PC-9 (cell line): ENCODE data around the gene TP53BP1. TPM values are rescaled to one million over a fixed set of nuclear protein-coding genes. Genes with fewer than 3 reads are reported as not detected.

Experiments used
- BruUV-seq: library from RNA; stranded (reverse); fragments of 400-500 nt; replicated peaks from 2 replicates; lab custom pipeline; 2021; lab: Mats Ljungman, UMichigan
- CTCF ChIA-PET: fragments of 300-600 bp; sonication (Branson Sonifier 250); formaldehyde crosslinking; loops from one replicate; lab custom pipeline; 2022; ENCODE audit warnings: antibody characterized with exemption; lab: Charles Lee
- POLR2A ChIA-PET: fragments of 300-600 bp; sonication (Branson Sonifier 250); formaldehyde crosslinking; loops from one replicate; lab custom pipeline; 2022; ENCODE audit warnings: antibody characterized with exemption; ENCODE audit not compliant: unreplicated experiment; lab: Charles Lee
- DNase-seq, 2 experiments: peaks; one replicate each; pipeline versions ENCODE4 v3.0.0 to v3.0.0-alpha.2; 2015 to 2022; ENCODE audit warnings: mixed read lengths in 1 of 2
- H2AFZ ChIP-seq: fragments of 200-600 bp; sonication (generic); 2 replicates; pipeline ENCODE4 v1.8.1; 2017; ENCODE audit warnings: antibody characterized with exemption
- H3F3A ChIP-seq: fragments of 200-600 bp; sonication (generic); 2 replicates; pipeline ENCODE4 v1.8.1; 2017; ENCODE audit warnings: antibody characterized with exemption, mild to moderate bottlenecking, low read depth; ENCODE audit not compliant: insufficient read depth
- H3K27ac ChIP-seq: fragments of 200-600 bp; sonication (generic); 2 replicates; pipeline ENCODE4 v1.6.1; 2016; ENCODE audit warnings: mixed run types
- H3K27me3 ChIP-seq: fragments of 200-600 bp; sonication (generic); 2 replicates; pipeline ENCODE4 v1.6.1; 2016; ENCODE audit warnings: low read depth, mixed run types; ENCODE audit not compliant: insufficient read depth
- H3K36me3 ChIP-seq: fragments of 200-600 bp; sonication (generic); 2 replicates; pipeline ENCODE4 v1.6.1; 2016; ENCODE audit warnings: low read depth, mixed run types
- H3K4me1 ChIP-seq: fragments of 200-600 bp; sonication (generic); replicated peaks from 2 replicates; pipeline ENCODE4 v1.6.1; 2016; ENCODE audit warnings: mixed run types; ENCODE audit not compliant: insufficient read depth
- H3K4me2 ChIP-seq: fragments of 200-600 bp; sonication (generic); 2 replicates; pipeline ENCODE4 v1.6.1; 2017; ENCODE audit warnings: mixed run types
- H3K4me3 ChIP-seq: fragments of 200-600 bp; sonication (generic); 2 replicates; pipeline ENCODE4 v1.6.1; 2016; ENCODE audit warnings: mixed run types
- H3K79me2 ChIP-seq: fragments of 200-600 bp; sonication (generic); 2 replicates; pipeline ENCODE4 v1.6.1; 2017; ENCODE audit warnings: low read depth, mixed run types
- H3K9me2 ChIP-seq: fragments of 200-600 bp; sonication (generic); 2 replicates; pipeline ENCODE4 v1.8.1; 2017; ENCODE audit warnings: mild to moderate bottlenecking; ENCODE audit not compliant: insufficient read depth
- H3K9me3 ChIP-seq: fragments of 200-600 bp; sonication (generic); 2 replicates; pipeline ENCODE4 v1.8.1; 2016; ENCODE audit warnings: low read depth; ENCODE audit not compliant: insufficient read depth
- H4K20me1 ChIP-seq: fragments of 200-600 bp; sonication (generic); 2 replicates; pipeline ENCODE4 v1.8.1; 2017; ENCODE audit not compliant: insufficient read depth
- CTCF ChIP-seq: fragments of 200-600 bp; sonication (generic); conservative IDR thresholded peaks from 2 replicates; pipeline ENCODE4 v1.6.1; 2017; ENCODE audit warnings: mixed run types, antibody characterized with exemption, mild to moderate bottlenecking, moderate library complexity
- EZH2 ChIP-seq: fragments of 200-600 bp; sonication (generic); IDR thresholded peaks from 2 replicates; pipeline ENCODE4 v1.8.0; 2017; ENCODE audit warnings: antibody characterized with exemption, low read depth
- intact Hi-C: fragments of 100-400 bp; cut with micrococcal nuclease; formaldehyde crosslinking; loops from one replicate; pipeline ENCODE4 v1.10.0; 2022; ENCODE audit not compliant: unreplicated experiment
- total RNA-seq: library from RNA; stranded (reverse); gene quantifications from 2 replicates; pipeline ENCODE4 v1.2.3, GENCODE V29; 2021

The TP53BP1 gene
- total RNA-seq, 1 experiment from 2014 or later = 66.8 TPM

- H3K4me2 ChIP-seq = no peak overlapping the region
- no peak overlapping the region for H3K4me3 ChIP-seq
- H3F3A ChIP-seq = no peaks in the 10 kb centered on the region
- peaks cover 15% of the 10 kb centered on the region for H3K27me3 ChIP-seq
- H3K36me3 ChIP-seq = no peaks in the 10 kb centered on the region
- DNase-seq = no peak
- BruUV-seq = no TSS peak
- H2AFZ ChIP-seq = no peak overlapping the region
- no peaks in the 10 kb centered on the region for H4K20me1 ChIP-seq
- intact Hi-C loops = no loop called here
- ChIA-PET CTCF (interaction anchor here (0.9 kb wide), 1 partner anchor 11 kb away, joined by 4 read pairs; no protein-coding TSS in a partner anchor), POLR2A (no interaction called here)
- H3K79me2 ChIP-seq = no peaks in the 10 kb centered on the region
- H3K9me2 ChIP-seq = no peaks in the 10 kb centered on the region
- no peaks in the 10 kb centered on the region for H3K9me3 ChIP-seq
- H3K4me1 ChIP-seq = no peaks in the 10 kb centered on the region; the same call in 1 of the 2 replicates
- H3K27ac ChIP-seq = no peak overlapping the region
- TF ChIP-seq EZH2 (no peak), CTCF (no peak)
Observed at GRCh38 chr15:43525131-43525530, 32.2 kb upstream of the TP53BP1 start.

- Histone ChIP-seq H3K9me3 (no peaks in the 10 kb centered on the region), H3K79me2 (no peaks in the 10 kb centered on the region), H3K4me3 (no peak overlapping the region), H3F3A (no peaks in the 10 kb centered on the region), H3K4me1 (no peaks in the 10 kb centered on the region; the same call in 1 of the 2 replicates), H3K4me2 (no peak overlapping the region), H4K20me1 (no peaks in the 10 kb centered on the region), H3K36me3 (no peaks in the 10 kb centered on the region), H3K27me3 (peaks cover 19% of the 10 kb centered on the region), H3K27ac (no peak overlapping the region), H2AFZ (no peak overlapping the region), H3K9me2 (no peaks in the 10 kb centered on the region)
- no TSS peak for BruUV-seq
- DNase-seq = no peak
- TF ChIP-seq EZH2 (no peak), CTCF (no peak)
- POLR2A ChIA-PET = no interaction called here
- CTCF ChIA-PET = no interaction called here
- intact Hi-C loops = no loop called here
Observed at GRCh38 chr15:43524254-43524845, 31.4 kb upstream of the TP53BP1 start.

- BruUV-seq = no TSS peak
- peaks cover 22% of the 10 kb centered on the region for H3K27me3 ChIP-seq
- no peaks in the 10 kb centered on the region for H3F3A ChIP-seq
- no peak overlapping the region for H3K4me2 ChIP-seq
- H3K9me3 ChIP-seq = no peaks in the 10 kb centered on the region
- H2AFZ ChIP-seq = no peak overlapping the region
- ChIA-PET CTCF (no interaction called here), POLR2A (no interaction called here)
- no peaks in the 10 kb centered on the region for H3K9me2 ChIP-seq
- H3K4me3 ChIP-seq = no peak overlapping the region
- H3K27ac ChIP-seq = no peak overlapping the region
- intact Hi-C loops = no loop called here
- DNase-seq = no peak
- TF ChIP-seq EZH2 = no peak
- TF ChIP-seq CTCF = no peak
- no peaks in the 10 kb centered on the region for H3K79me2 ChIP-seq
- no peaks in the 10 kb centered on the region; the same call in 1 of the 2 replicates for H3K4me1 ChIP-seq
- H3K36me3 ChIP-seq = no peaks in the 10 kb centered on the region
- H4K20me1 ChIP-seq = no peaks in the 10 kb centered on the region
Observed at GRCh38 chr15:43523646-43524045, 30.7 kb upstream of the TP53BP1 start.
